Endothelial cell of umbilical vein (primary cell): ENCODE data around the gene SSH2. TPM values are rescaled to one million over a fixed set of nuclear protein-coding genes. Genes with fewer than 3 reads are reported as not detected.

Source experiments
- BruUV-seq: library from RNA; stranded (reverse); fragments of 400-500 nt; replicated peaks from 2 replicates; lab custom pipeline; 2021; lab: Mats Ljungman, UMichigan
- CTCF ChIA-PET: fragments of 300-600, 350-600 bp; sonication (Branson Sonifier 250); formaldehyde crosslinking; loops from one replicate; lab custom pipeline; 2021; ENCODE audit warnings: antibody characterized with exemption, inconsistent platforms; lab: Charles Lee
- POLR2A ChIA-PET: fragments of 300-600, 350-600 bp; sonication (Branson Sonifier 250); formaldehyde crosslinking; loops from one replicate; lab custom pipeline; 2021; ENCODE audit warnings: antibody characterized with exemption, inconsistent platforms; lab: Charles Lee
- DNase-seq: peaks from one replicate; pipeline ENCODE4 v3.0.0-alpha.2; 2011; ENCODE audit warnings: low read depth, low spot score
- FAIRE-seq: peaks from 2 replicates; lab custom pipeline; 2011; peaks lifted over from hg19 to GRCh38; lab: Jason Lieb, UNC
- H2AFZ ChIP-seq: 2 replicates; pipeline ENCODE4 v1.6.0; 2012; ENCODE audit warnings: low read depth, low read length, control low read depth, inconsistent platforms
- H3K27ac ChIP-seq: 2 replicates; pipeline ENCODE4 v1.5.1; 2011; ENCODE audit warnings: low read depth, mild to moderate bottlenecking, control low read depth, low read length, moderate library complexity; ENCODE audit not compliant: insufficient read depth
- H3K27me3 ChIP-seq, 2 experiments: 2 replicates each; pipeline versions ENCODE4 v1.6.0 to v1.6.1; 2011; ENCODE audit warnings: low read length in 2 of 2, mixed read lengths in 1 of 2; ENCODE audit not compliant: control insufficient read depth in 2 of 2, insufficient read depth in 2 of 2
- H3K36me3 ChIP-seq, 2 experiments: 2 replicates in 1 of 2; 3 replicates in 1 of 2; pipeline ENCODE4 v1.5.1; 2011; ENCODE audit warnings: low read length in 2 of 2, mild to moderate bottlenecking in 1 of 2, moderate library complexity in 1 of 2; ENCODE audit not compliant: control insufficient read depth in 2 of 2, insufficient read depth in 2 of 2; ENCODE audit errors: extremely low read depth in 1 of 2
- H3K4me1 ChIP-seq: 3 replicates; pipeline ENCODE4 v1.5.1; 2011; ENCODE audit warnings: mild to moderate bottlenecking, low read length; ENCODE audit not compliant: control insufficient read depth, insufficient read depth; ENCODE audit errors: extremely low read depth
- H3K4me2 ChIP-seq: 2 replicates; pipeline ENCODE4 v1.6.1; 2011; ENCODE audit warnings: low read length, control low read depth, mixed read lengths; ENCODE audit not compliant: insufficient read depth
- H3K4me3 ChIP-seq, 3 experiments: fragments of 200-600 bp in 1 of 3; sonication (generic), shearing (Covaris generic) in 1 of 3; replicated peaks in 1 of 3; 2 replicates each; pipeline ENCODE4 v1.5.1; 2011 to 2016; ENCODE audit warnings: control low read depth in 3 of 3, low read length in 3 of 3, mild to moderate bottlenecking in 2 of 3, inconsistent platforms in 1 of 3, low read depth in 1 of 3, moderate library complexity in 1 of 3; ENCODE audit not compliant: insufficient read depth in 1 of 3
- H3K79me2 ChIP-seq: 2 replicates; pipeline ENCODE4 v1.6.0; 2012; ENCODE audit warnings: low read length, inconsistent platforms; ENCODE audit not compliant: control insufficient read depth, insufficient read depth
- H3K9ac ChIP-seq: replicated peaks from 2 replicates; pipeline ENCODE3; 2011; ENCODE audit warnings: low read length, control low read depth; ENCODE audit not compliant: insufficient read depth; ENCODE audit errors: extremely low read depth
- H3K9me1 ChIP-seq: replicated peaks from 3 replicates; pipeline ENCODE4 v1.6.0; 2011; ENCODE audit warnings: mild to moderate bottlenecking, low read length; ENCODE audit not compliant: control insufficient read depth, insufficient read depth; ENCODE audit errors: extremely low read depth
- H3K9me3 ChIP-seq: replicated peaks from 2 replicates; pipeline ENCODE4 v1.5.1; 2012; ENCODE audit warnings: low read length, inconsistent platforms; ENCODE audit not compliant: control insufficient read depth, insufficient read depth
- H4K20me1 ChIP-seq: replicated peaks from 2 replicates; pipeline ENCODE3; 2011; ENCODE audit warnings: mild to moderate bottlenecking, low read length; ENCODE audit not compliant: control insufficient read depth, insufficient read depth; ENCODE audit errors: extremely low read depth
- FOS ChIP-seq: IDR thresholded peaks from 2 replicates; pipeline ENCODE4 v1.6.1; 2011; ENCODE audit warnings: mild to moderate bottlenecking, low read length, moderate library complexity, borderline replicate concordance; ENCODE audit not compliant: insufficient read depth
- GATA2 ChIP-seq: IDR thresholded peaks from 2 replicates; pipeline ENCODE4 v1.7.0; 2011; ENCODE audit warnings: low read depth, mild to moderate bottlenecking, moderate library complexity, mixed read lengths, low read length; ENCODE audit not compliant: insufficient read length, insufficient read depth
- MYC ChIP-seq: IDR thresholded peaks from one replicate; pipeline ENCODE4 v1.6.1; 2011; ENCODE audit warnings: mild to moderate bottlenecking, low read depth, low read length
- POLR2AphosphoS5 ChIP-seq: IDR thresholded peaks from 2 replicates; pipeline ENCODE4 v1.6.1; 2012; ENCODE audit warnings: low read depth, mild to moderate bottlenecking, control low read depth, low read length, moderate library complexity; ENCODE audit not compliant: insufficient read depth
- dilution Hi-C: fragments of 300-500 bp; cut with MboI; formaldehyde crosslinking; loops from one replicate; pipeline ENCODE4 v1.15.0; 2019; ENCODE audit warnings: low sequenced_read_pairs; ENCODE audit not compliant: extremely low pct_ligation_motif_present
- intact Hi-C: fragments of 100-400 bp; cut with micrococcal nuclease; formaldehyde crosslinking; loops from one replicate; pipeline ENCODE4 v1.10.0; 2022
- polyA plus RNA-seq, 4 experiments: library from polyadenylated mRNA; depleted of rRNA in 3 of 4; stranded (reverse) in 3 of 4; unstranded in 1 of 4; fragments of >200 nt; gene quantifications; 2 replicates each; pipeline versions ENCODE4 v1.2.1 to v1.2.3, GENCODE V29; 2011 to 2012; ENCODE audit warnings: missing spikeins in 1 of 4
- total RNA-seq: library from RNA; stranded (reverse); gene quantifications from 2 replicates; pipeline ENCODE4 v1.2.3, GENCODE V29; 2021
- TF ChIP-seq, protein P1 (sequence below): IDR thresholded peaks from 2 replicates; pipeline ENCODE4 v1.6.1; 2011; ENCODE audit not compliant: insufficient read depth, insufficient read length
- TF ChIP-seq, protein P2 (sequence below), 2 donors: IDR thresholded peaks; 1 replicate in 1 of 2; 2 replicates in 1 of 2; pipeline ENCODE4 v1.5.1; 2011; ENCODE audit warnings: low read length in 2 of 2, mild to moderate bottlenecking in 2 of 2, moderate library complexity in 2 of 2, control low read depth in 1 of 2, inconsistent platforms in 1 of 2, low read depth in 1 of 2; ENCODE audit not compliant: insufficient read depth in 1 of 2; ENCODE audit errors: extremely low read depth in 1 of 2

SSH2 gene
- total and polyA plus RNA-seq, 2 donors (not counting 3 experiments of a cell fraction or from before 2014, with no cell fraction given), result 24.6 to 60.9 TPM

DNA sequence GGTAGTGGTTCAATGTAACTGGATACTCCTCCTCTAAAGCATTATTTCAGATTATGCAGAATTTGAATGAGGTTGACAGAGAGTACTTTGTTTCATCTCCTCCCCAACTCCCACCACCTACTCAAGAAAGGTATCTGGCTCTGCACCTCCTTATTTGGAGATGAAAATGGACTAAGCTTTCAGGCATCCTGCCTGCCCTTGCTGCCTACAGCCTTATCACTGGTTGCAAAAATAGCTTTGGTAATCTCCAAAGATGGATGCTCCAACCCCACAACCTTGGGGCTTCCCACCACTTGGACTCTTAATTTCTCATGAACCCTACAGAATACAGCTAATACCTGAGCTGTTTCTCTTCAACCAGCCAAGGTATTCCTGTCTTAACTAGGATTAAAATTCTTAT lies 262.1 kb downstream of the SSH2 start:
- dilution Hi-C loops (no loop called here), intact Hi-C loops (no loop called here)
- Histone ChIP-seq H3K36me3 (peaks cover 4 to 12% of the 10 kb centered on the region in 2 experiments), H3K4me3 (no peak overlapping the region), H4K20me1 (no peaks in the 10 kb centered on the region), H3K4me2 (no peak overlapping the region), H3K27me3 (no peaks in the 10 kb centered on the region), H3K9ac (no peak overlapping the region), H3K27ac (no peak overlapping the region), H3K9me1 (no peaks in the 10 kb centered on the region), H2AFZ (no peak overlapping the region), H3K79me2 (no peaks in the 10 kb centered on the region), H3K9me3 (no peaks in the 10 kb centered on the region), H3K4me1 (peaks cover 26% of the 10 kb centered on the region)
- FAIRE-seq (no peak), DNase-seq (no peak)
- CTCF ChIA-PET, result interaction anchor here (1.0 to 1.3 kb wide), 3 partner anchors 9 to 28 kb away, joined by 3 to 7 read pairs (median 5); no protein-coding TSS in a partner anchor
- TF ChIP-seq MYC (no peak), GATA2 (no peak), FOS (no peak), POLR2AphosphoS5 (no peak)
- TF ChIP-seq, protein P1, sequence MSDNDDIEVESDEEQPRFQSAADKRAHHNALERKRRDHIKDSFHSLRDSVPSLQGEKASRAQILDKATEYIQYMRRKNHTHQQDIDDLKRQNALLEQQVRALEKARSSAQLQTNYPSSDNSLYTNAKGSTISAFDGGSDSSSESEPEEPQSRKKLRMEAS, result no peak
- TF ChIP-seq, protein P2, sequence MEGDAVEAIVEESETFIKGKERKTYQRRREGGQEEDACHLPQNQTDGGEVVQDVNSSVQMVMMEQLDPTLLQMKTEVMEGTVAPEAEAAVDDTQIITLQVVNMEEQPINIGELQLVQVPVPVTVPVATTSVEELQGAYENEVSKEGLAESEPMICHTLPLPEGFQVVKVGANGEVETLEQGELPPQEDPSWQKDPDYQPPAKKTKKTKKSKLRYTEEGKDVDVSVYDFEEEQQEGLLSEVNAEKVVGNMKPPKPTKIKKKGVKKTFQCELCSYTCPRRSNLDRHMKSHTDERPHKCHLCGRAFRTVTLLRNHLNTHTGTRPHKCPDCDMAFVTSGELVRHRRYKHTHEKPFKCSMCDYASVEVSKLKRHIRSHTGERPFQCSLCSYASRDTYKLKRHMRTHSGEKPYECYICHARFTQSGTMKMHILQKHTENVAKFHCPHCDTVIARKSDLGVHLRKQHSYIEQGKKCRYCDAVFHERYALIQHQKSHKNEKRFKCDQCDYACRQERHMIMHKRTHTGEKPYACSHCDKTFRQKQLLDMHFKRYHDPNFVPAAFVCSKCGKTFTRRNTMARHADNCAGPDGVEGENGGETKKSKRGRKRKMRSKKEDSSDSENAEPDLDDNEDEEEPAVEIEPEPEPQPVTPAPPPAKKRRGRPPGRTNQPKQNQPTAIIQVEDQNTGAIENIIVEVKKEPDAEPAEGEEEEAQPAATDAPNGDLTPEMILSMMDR (IDR thresholded peaks at IDR 0.05; ENCODE audit: extremely low read depth in 1 of 2, insufficient read depth in 1 of 2, low read depth in 1 of 2, low read length in 2 of 2), result no peak
- BruUV-seq, result no TSS peak
- POLR2A ChIA-PET, result no interaction called here
